HEK293 (cell line): ENCODE data around the gene RPL3.

Experiments
- CTCF ChIA-PET: fragments of 350-600 bp; formaldehyde crosslinking; extraction: SDS; loops from one replicate; lab custom pipeline; 2021; ENCODE audit warnings: antibody characterized with exemption; lab: Yijun Ruan, JAX
- POLR2A ChIA-PET: fragments of 300-600 bp; formaldehyde crosslinking; extraction: SDS; loops from one replicate; lab custom pipeline; 2020; ENCODE audit warnings: antibody characterized with exemption, inconsistent platforms; lab: Yijun Ruan, JAX
- H3K27ac ChIP-seq: fragments of 200-500 bp; sonication (Bioruptor generic); 2 replicates; pipeline ENCODE4 v1.5.1; 2014; ENCODE audit warnings: low read depth, low read length, control low read depth, inconsistent platforms; ENCODE audit errors: extremely low read depth
- H3K36me3 ChIP-seq, 2 experiments: fragments of 200-500 bp in 1 of 2; sonication (Bioruptor generic) in 1 of 2; 1 replicate in 1 of 2; 2 replicates in 1 of 2; pipeline ENCODE4 v1.5.1; 2014 to 2017; ENCODE audit warnings: inconsistent platforms in 2 of 2, low read length in 2 of 2; ENCODE audit not compliant: control insufficient read depth in 2 of 2, insufficient read depth in 1 of 2
- H3K4me1 ChIP-seq: fragments of 200-500 bp; sonication (Bioruptor generic); 2 replicates; pipeline ENCODE4 v1.5.1; 2014; ENCODE audit warnings: mild to moderate bottlenecking, low read length, inconsistent platforms; ENCODE audit not compliant: control insufficient read depth, insufficient read depth
- H3K4me3 ChIP-seq: 2 replicates; pipeline ENCODE4 v1.5.1; 2011; ENCODE audit warnings: low read depth, mild to moderate bottlenecking, control low read depth, low read length, moderate library complexity
- H3K9me3 ChIP-seq: fragments of 200-500 bp; sonication (Bioruptor generic); 2 replicates; pipeline ENCODE4 v1.5.1; 2014; ENCODE audit warnings: low read depth, low read length, inconsistent platforms; ENCODE audit not compliant: control insufficient read depth, insufficient read depth
- GLIS1 ChIP-seq: fragments of 450-650 bp; formaldehyde crosslinking; IDR thresholded peaks from 2 replicates; pipeline ENCODE4 v1.5.1; 2016; ENCODE audit warnings: missing biosample characterization, missing genetic modification characterization
- MZF1 ChIP-seq: fragments of 450-650 bp; formaldehyde crosslinking; IDR thresholded peaks from 2 replicates; pipeline ENCODE4 v1.5.1; 2017; ENCODE audit warnings: missing biosample characterization, missing genetic modification characterization, borderline replicate concordance
- PRDM1 ChIP-seq: fragments of 450-650 bp; formaldehyde crosslinking; IDR thresholded peaks from 2 replicates; pipeline ENCODE4; 2016; ENCODE audit warnings: missing biosample characterization, missing genetic modification characterization
- ZBTB1 ChIP-seq: fragments of 450-650 bp; formaldehyde crosslinking; IDR thresholded peaks from 2 replicates; pipeline ENCODE4 v1.5.1; 2016; ENCODE audit warnings: missing biosample characterization, missing genetic modification characterization
- ZNF112 ChIP-seq: fragments of 450-650 bp; formaldehyde crosslinking; IDR thresholded peaks from 2 replicates; pipeline ENCODE4 v1.5.0; 2017; ENCODE audit warnings: missing biosample characterization, missing genetic modification characterization
- ZNF16 ChIP-seq: fragments of 450-650 bp; formaldehyde crosslinking; IDR thresholded peaks from 2 replicates; pipeline ENCODE4 v1.5.1; 2016; ENCODE audit warnings: low read depth, missing biosample characterization, missing genetic modification characterization
- ZNF202 ChIP-seq: fragments of 450-650 bp; formaldehyde crosslinking; IDR thresholded peaks from 2 replicates; pipeline ENCODE4 v1.5.1; 2016; ENCODE audit warnings: missing biosample characterization, missing genetic modification characterization, borderline replicate concordance
- ZNF239 ChIP-seq: fragments of 450-650 bp; formaldehyde crosslinking; IDR thresholded peaks from 2 replicates; pipeline ENCODE4 v1.5.1; 2016; ENCODE audit warnings: missing biosample characterization, missing genetic modification characterization
- ZNF248 ChIP-seq: fragments of 450-650 bp; formaldehyde crosslinking; IDR thresholded peaks from 2 replicates; pipeline ENCODE4 v1.5.1; 2017; ENCODE audit warnings: missing biosample characterization, missing genetic modification characterization
- ZNF404 ChIP-seq: fragments of 450-650 bp; formaldehyde crosslinking; IDR thresholded peaks from 2 replicates; pipeline ENCODE4 v1.5.1; 2017; ENCODE audit warnings: missing biosample characterization, missing genetic modification characterization
- ZNF423 ChIP-seq: fragments of 450-650 bp; formaldehyde crosslinking; IDR thresholded peaks from 2 replicates; pipeline ENCODE4 v1.5.1; 2016; ENCODE audit warnings: missing biosample characterization, missing genetic modification characterization
- ZNF558 ChIP-seq: fragments of 450-650 bp; formaldehyde crosslinking; IDR thresholded peaks from 2 replicates; pipeline ENCODE4 v1.5.1; 2016; ENCODE audit warnings: missing biosample characterization, missing genetic modification characterization
- ZNF610 ChIP-seq: fragments of 450-650 bp; formaldehyde crosslinking; IDR thresholded peaks from 2 replicates; pipeline ENCODE4 v1.5.1; 2016; ENCODE audit warnings: missing biosample characterization, missing genetic modification characterization, borderline replicate concordance
- ZNF707 ChIP-seq: fragments of 450-650 bp; formaldehyde crosslinking; IDR thresholded peaks from 2 replicates; pipeline ENCODE4 v1.5.1; 2016; ENCODE audit warnings: missing biosample characterization, missing genetic modification characterization
- ZNF76 ChIP-seq: fragments of 450-650 bp; formaldehyde crosslinking; IDR thresholded peaks from 2 replicates; pipeline ENCODE4; 2016; ENCODE audit warnings: low read depth, missing biosample characterization, missing genetic modification characterization, borderline replicate concordance
- ZNF837 ChIP-seq: fragments of 450-650 bp; formaldehyde crosslinking; IDR thresholded peaks from 2 replicates; pipeline ENCODE4 v1.5.1; 2016; ENCODE audit warnings: missing biosample characterization, missing genetic modification characterization
- ZNF843 ChIP-seq: fragments of 450-650 bp; formaldehyde crosslinking; IDR thresholded peaks from 2 replicates; pipeline ENCODE4 v1.5.1; 2016; ENCODE audit warnings: missing biosample characterization, missing genetic modification characterization
- ZSCAN30 ChIP-seq: fragments of 450-650 bp; IDR thresholded peaks from 2 replicates; pipeline ENCODE4 v1.5.1; 2018; ENCODE audit warnings: missing biosample characterization, mild to moderate bottlenecking, missing genetic modification characterization, moderate library complexity

Gene RPL3

GRCh38 chr22:39368461-39368911 is 49.1 kb upstream of the RPL3 start (continued):
- TF ChIP-seq ZNF610 = no peak
- no peak for TF ChIP-seq ZNF76
- no peak for TF ChIP-seq ZNF558 (tag by site-specific recombination)

GRCh38 chr22:39367035-39367434 is 47.6 kb upstream of the RPL3 start:
- TF ChIP-seq MZF1 (tag by site-specific recombination) = no peak
- TF ChIP-seq ZNF239 (tag by site-specific recombination) = no peak
- no peak for TF ChIP-seq ZNF423
- no peak for TF ChIP-seq ZSCAN30
- no peak for TF ChIP-seq ZNF843
- TF ChIP-seq, all 188 proteins: peak for 0
- CTCF ChIA-PET = interaction anchor here (0.6 to 1.0 kb wide), 4 partner anchors 13 to 56 kb away, joined by 3 to 4 read pairs (median 3); no protein-coding TSS in a partner anchor
- no peaks in the 10 kb centered on the region; a peak in 1 of 3 replicates for H3K36me3 ChIP-seq
- no peaks in the 10 kb centered on the region for H3K9me3 ChIP-seq
- POLR2A ChIA-PET = interaction anchor here (0.6 to 3.4 kb wide), 3 partner anchors 46 to 1012 kb away, joined by 3 to 11 read pairs (median 3); partner anchors contain the start of gene RPL3
- H3K27ac ChIP-seq = no peak overlapping the region
- no peak overlapping the region for H3K4me3 ChIP-seq
- H3K4me1 ChIP-seq = no peaks in the 10 kb centered on the region

- CTCF ChIA-PET = interaction anchor here (1.5 kb wide), 1 partner anchor 22 kb away, joined by 10 read pairs; no protein-coding TSS in a partner anchor
- POLR2A ChIA-PET = interaction anchor here (3.4 kb wide), 1 partner anchor 46 kb away, joined by 11 read pairs; the partner anchor contains the start of gene RPL3
- no peak for TF ChIP-seq ZNF707 (tag by site-specific recombination)
- TF ChIP-seq GLIS1 (tag by site-specific recombination) = 0 out of 2 replicates have a peak, but pooled peaks have one; percentile 7
- TF ChIP-seq, all 188 proteins: peak for 1
Observed at GRCh38 chr22:39365492-39365780, 46.0 kb upstream of the RPL3 start.

GRCh38 chr22:39364714-39365491 is 45.5 kb upstream of the RPL3 start:
- no peaks in the 10 kb centered on the region; the same call in 1 of the 2 replicates for H3K4me1 ChIP-seq
- peaks cover 0 to under 1% of the 10 kb centered on the region in 2 experiments; a peak in 2 of 3 replicates for H3K36me3 ChIP-seq
- ChIA-PET CTCF (interaction anchor here (0.6 to 1.5 kb wide), 5 partner anchors 14 to 1543 kb away, joined by 3 to 10 read pairs (median 3); no protein-coding TSS in a partner anchor), POLR2A (interaction anchor here (3.4 kb wide), 1 partner anchor 46 kb away, joined by 11 read pairs; the partner anchor contains the start of gene RPL3)
- TF ChIP-seq PRDM1 (tag by site-specific recombination) (no peak), ZBTB1 (no peak), ZNF248 (tag by site-specific recombination) (no peak), ZNF202 (tag by site-specific recombination) (no peak), ZNF837 (tag by site-specific recombination) (no peak), ZNF112 (no peak), ZNF404 (tag by site-specific recombination) (no peak), ZNF16 (tag by site-specific recombination) (no peak), ZNF843 (no peak), ZNF76 (no peak)
- no peak overlapping the region for H3K4me3 ChIP-seq
- H3K27ac ChIP-seq = no peak overlapping the region
- H3K9me3 ChIP-seq = no peaks in the 10 kb centered on the region

More at GRCh38 chr22:39365492-39365780, 46.0 kb upstream of the RPL3 start:
- H3K4me1 ChIP-seq = no peaks in the 10 kb centered on the region; the same call in 1 of the 2 replicates
- no peak overlapping the region for H3K27ac ChIP-seq
- H3K9me3 ChIP-seq = no peaks in the 10 kb centered on the region
- H3K36me3 ChIP-seq = no peaks in the 10 kb centered on the region; a peak in 1 of 3 replicates
- H3K4me3 ChIP-seq = no peak overlapping the region
